Sigmoid colon (tissue), 7 donors: ENCODE measurements around the gene IQGAP2. TPM values are rescaled to one million over a fixed set of nuclear protein-coding genes. Genes with fewer than 3 reads are reported as not detected.

Experiments used
- DNase-seq: peaks from one replicate; pipeline ENCODE4 v3.0.0-alpha.2; 2019
- H3K27ac ChIP-seq, 4 donors: fragments of 200-600 bp; sonication (generic); one replicate each; pipeline ENCODE4 v1.5.1; 2016 to 2019; ENCODE audit warnings: mild to moderate bottlenecking in 1 of 4
- H3K27me3 ChIP-seq, 3 donors: fragments of 200-600 bp; sonication (generic); one replicate each; pipeline ENCODE4 v1.5.1; 2019; ENCODE audit warnings: mild to moderate bottlenecking in 1 of 3
- H3K36me3 ChIP-seq, 4 donors: fragments of 200-600 bp; sonication (generic); one replicate each; pipeline ENCODE4 v1.5.1; 2016 to 2019
- H3K4me1 ChIP-seq, 4 donors: fragments of 200-600 bp; sonication (generic); one replicate each; pipeline ENCODE4 v1.5.1; 2017 to 2019
- H3K4me3 ChIP-seq, 4 donors: fragments of 200-600 bp; sonication (generic); one replicate each; pipeline ENCODE4 v1.5.1; 2017 to 2019; ENCODE audit warnings: mild to moderate bottlenecking in 2 of 4, moderate library complexity in 1 of 4
- H3K9me3 ChIP-seq, 4 donors: fragments of 200-600 bp in 3 of 4; sonication (generic) in 3 of 4; one replicate each; pipeline versions ENCODE4 v1.5.1 to v1.6.1; 2013 to 2019
- EP300 ChIP-seq, 4 donors: sonication (generic); formaldehyde crosslinking; IDR thresholded peaks; one replicate each; pipeline ENCODE4 v1.6.1; 2017; ENCODE audit warnings: antibody characterized with exemption in 4 of 4
- POLR2A ChIP-seq, 2 donors: fragments of 450-650 bp; IDR thresholded peaks; one replicate each; pipeline ENCODE4 v1.6.1; 2016; ENCODE audit warnings: antibody characterized with exemption in 2 of 2, mild to moderate bottlenecking in 2 of 2, moderate library complexity in 2 of 2
- POLR2AphosphoS5 ChIP-seq, 4 donors: sonication (generic); formaldehyde crosslinking; IDR thresholded peaks; one replicate each; pipeline ENCODE4 v1.6.1; 2017; ENCODE audit warnings: antibody characterized with exemption in 4 of 4
- WGBS, 2 donors: extraction: QIAGEN DNeasy Blood & Tissue Kit; methylation state at CpG; one replicate each; pipeline ENCODE4 v1.1.7; 2013; 5-methylcytosine and 5-hydroxymethylcytosine counted together
- intact Hi-C: fragments of 100-400 bp; cut with DNase I; formaldehyde crosslinking; loops from one replicate; pipeline ENCODE4 v1.15.1; 2023
- polyA plus RNA-seq, 3 donors: library from polyadenylated mRNA; stranded (reverse); fragments of 200-250 nt; gene quantifications; one replicate each; pipeline ENCODE4 v1.2.3, GENCODE V29; 2013
- total RNA-seq, 4 donors: library from RNA; depleted of rRNA; stranded (reverse); fragments of >200 nt; gene quantifications; one replicate each; pipeline ENCODE4 v1.1.0, GENCODE V29; 2016
- TF ChIP-seq, protein P1 (sequence below), 4 experiments: fragments of 450-650 bp in 3 of 4; fragments of 200-600 bp in 1 of 4; IDR thresholded peaks; one replicate each; pipeline ENCODE4 v1.5.1; 2016 to 2019; ENCODE audit warnings: antibody characterized with exemption in 4 of 4, mild to moderate bottlenecking in 3 of 4, moderate library complexity in 2 of 4
- donor health status: healthy with polysubstance abuse.
- donor health status: Bipolar disorder and iron deficiency.
- donor health status: healthy.

Gene IQGAP2
- total and polyA plus RNA-seq, 7 donors: 15.0 to 85.3 (median 24.6) TPM

DNA sequence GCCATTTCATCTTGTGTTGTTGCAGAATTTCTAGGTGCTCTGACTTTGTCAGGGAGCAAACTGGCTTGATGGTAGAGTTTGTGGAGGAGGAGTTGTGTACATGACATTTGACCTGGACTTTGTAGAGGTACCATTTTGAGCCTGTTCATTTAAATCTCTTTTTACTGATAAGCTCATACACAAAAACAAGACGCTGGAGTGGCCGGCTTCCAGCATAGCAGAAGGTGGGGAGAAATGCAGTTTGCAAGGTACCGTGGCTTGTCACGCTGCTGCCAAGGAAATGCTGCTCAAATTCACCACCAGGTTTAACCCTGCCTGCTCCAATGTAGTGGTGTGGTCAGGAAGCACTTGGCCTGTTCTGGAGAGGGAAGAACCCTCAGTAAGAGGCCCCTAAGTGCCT lies 18.9 kb upstream of the IQGAP2 start:
- intact Hi-C loops: no loop called here
- H3K4me3 ChIP-seq: no peak overlapping the region

GRCh38 chr5:76384705-76385104 lies 18.4 kb upstream of the IQGAP2 start:
- no peak for DNase-seq
- intact Hi-C loops: no loop called here
- Histone ChIP-seq H3K4me1 (no peaks in the 10 kb centered on the region), H3K27ac (no peak overlapping the region), H3K36me3 (no peaks in the 10 kb centered on the region), H3K4me3 (no peak overlapping the region), H3K27me3 (no peaks in the 10 kb centered on the region), H3K9me3 (no peaks in the 10 kb centered on the region)
- 83 to 91% methylated on average over 3 of the region's 3 CpGs for WGBS, 2 donors
- TF ChIP-seq POLR2A (IDR thresholded peaks at IDR 0.05) (no peak), POLR2AphosphoS5 (IDR thresholded peaks at IDR 0.05) (no peak), EP300 (IDR thresholded peaks at IDR 0.05) (no peak)
- TF ChIP-seq, protein P1, sequence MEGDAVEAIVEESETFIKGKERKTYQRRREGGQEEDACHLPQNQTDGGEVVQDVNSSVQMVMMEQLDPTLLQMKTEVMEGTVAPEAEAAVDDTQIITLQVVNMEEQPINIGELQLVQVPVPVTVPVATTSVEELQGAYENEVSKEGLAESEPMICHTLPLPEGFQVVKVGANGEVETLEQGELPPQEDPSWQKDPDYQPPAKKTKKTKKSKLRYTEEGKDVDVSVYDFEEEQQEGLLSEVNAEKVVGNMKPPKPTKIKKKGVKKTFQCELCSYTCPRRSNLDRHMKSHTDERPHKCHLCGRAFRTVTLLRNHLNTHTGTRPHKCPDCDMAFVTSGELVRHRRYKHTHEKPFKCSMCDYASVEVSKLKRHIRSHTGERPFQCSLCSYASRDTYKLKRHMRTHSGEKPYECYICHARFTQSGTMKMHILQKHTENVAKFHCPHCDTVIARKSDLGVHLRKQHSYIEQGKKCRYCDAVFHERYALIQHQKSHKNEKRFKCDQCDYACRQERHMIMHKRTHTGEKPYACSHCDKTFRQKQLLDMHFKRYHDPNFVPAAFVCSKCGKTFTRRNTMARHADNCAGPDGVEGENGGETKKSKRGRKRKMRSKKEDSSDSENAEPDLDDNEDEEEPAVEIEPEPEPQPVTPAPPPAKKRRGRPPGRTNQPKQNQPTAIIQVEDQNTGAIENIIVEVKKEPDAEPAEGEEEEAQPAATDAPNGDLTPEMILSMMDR (IDR thresholded peaks at IDR 0.05): no peak

More for the DNA sequence above, 18.9 kb upstream of the IQGAP2 start:
- H3K36me3 ChIP-seq: no peaks in the 10 kb centered on the region
- TF ChIP-seq POLR2A (IDR thresholded peaks at IDR 0.05) (no peak), POLR2AphosphoS5 (IDR thresholded peaks at IDR 0.05) (no peak), EP300 (IDR thresholded peaks at IDR 0.05) (no peak)
- TF ChIP-seq, protein P1 (IDR thresholded peaks at IDR 0.05): no peak
- H3K4me1 ChIP-seq: no peaks in the 10 kb centered on the region
- 15 to 36% methylated on average over 4 of the region's 4 CpGs for WGBS, 2 donors
- H3K27ac ChIP-seq: no peak overlapping the region
- no peaks in the 10 kb centered on the region for H3K9me3 ChIP-seq
- no peaks in the 10 kb centered on the region for H3K27me3 ChIP-seq
- DNase-seq: no peak

GRCh38 chr5:76385540-76385939 lies 17.5 kb upstream of the IQGAP2 start:
- intact Hi-C loops: no loop called here
- H3K4me1 ChIP-seq: no peaks in the 10 kb centered on the region
- no peaks in the 10 kb centered on the region for H3K36me3 ChIP-seq
- no peak overlapping the region for H3K27ac ChIP-seq
- no peaks in the 10 kb centered on the region for H3K9me3 ChIP-seq
- no peak for DNase-seq
- TF ChIP-seq EP300 (IDR thresholded peaks at IDR 0.05) (no peak), POLR2AphosphoS5 (IDR thresholded peaks at IDR 0.05) (no peak), POLR2A (IDR thresholded peaks at IDR 0.05) (no peak)
- TF ChIP-seq, protein P1 (IDR thresholded peaks at IDR 0.05): no peak
- WGBS, 2 donors: 95 to 96% methylated on average over 5 of the region's 5 CpGs
- H3K4me3 ChIP-seq: no peak overlapping the region
- H3K27me3 ChIP-seq: no peaks in the 10 kb centered on the region

DNA sequence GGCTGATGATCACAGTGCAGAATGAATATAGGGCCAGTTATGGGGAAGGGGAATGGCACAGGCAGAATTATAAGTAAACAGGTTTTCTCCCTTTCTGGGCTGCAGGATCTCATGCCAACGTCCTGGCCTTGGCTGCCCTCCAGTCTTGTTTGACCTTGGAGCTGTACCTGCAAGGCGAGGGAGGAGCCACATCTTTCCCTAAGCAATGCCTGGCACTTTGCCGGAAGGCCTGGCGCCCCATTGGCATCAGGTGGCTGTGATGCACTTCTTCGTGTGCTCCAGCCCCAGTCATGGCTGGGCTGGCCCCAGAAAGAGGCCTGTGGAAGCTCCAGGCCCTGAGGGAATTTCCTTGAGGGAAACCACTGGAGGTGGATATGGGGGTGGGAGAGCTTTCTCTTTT lies 16.7 kb upstream of the IQGAP2 start:
- WGBS, 2 donors: 21 to 63% methylated on average over 5 of the region's 5 CpGs
- no peak for DNase-seq

More for the DNA sequence above, 16.7 kb upstream of the IQGAP2 start:
- Histone ChIP-seq H3K27me3 (no peaks in the 10 kb centered on the region), H3K9me3 (no peaks in the 10 kb centered on the region), H3K4me3 (no peak overlapping the region), H3K4me1 (no peaks in the 10 kb centered on the region), H3K36me3 (no peaks in the 10 kb centered on the region), H3K27ac (no peak overlapping the region)
- TF ChIP-seq POLR2A (IDR thresholded peaks at IDR 0.05) (no peak), EP300 (IDR thresholded peaks at IDR 0.05) (no peak), POLR2AphosphoS5 (IDR thresholded peaks at IDR 0.05) (no peak)
- TF ChIP-seq, protein P1 (IDR thresholded peaks at IDR 0.05): no peak
- intact Hi-C loops: no loop called here
